SK-N-SH (cell line): Measurements from ENCODE around the gene DECR2. TPM values are rescaled to one million over a fixed set of nuclear protein-coding genes. Genes with fewer than 3 reads are reported as not detected.

Source experiments
- CTCF ChIA-PET: fragments of 300-600, 350-600 bp; formaldehyde crosslinking; extraction: SDS; loops from one replicate; lab custom pipeline; 2021; lab: Yijun Ruan, JAX
- POLR2A ChIA-PET: fragments of 350-600 bp; sonication (Branson Sonifier 250); formaldehyde crosslinking; extraction: SDS; loops from one replicate; lab custom pipeline; 2020; ENCODE audit warnings: antibody characterized with exemption, inconsistent platforms; lab: Yijun Ruan, JAX
- DNase-seq: peaks from one replicate; pipeline ENCODE4 v3.0.0; 2012
- H2AFZ ChIP-seq: fragments of 200-600 bp; sonication (generic); 2 replicates; pipeline ENCODE4 v1.8.1; 2016; ENCODE audit warnings: antibody characterized with exemption, mild to moderate bottlenecking, low read depth
- H3F3A ChIP-seq: fragments of 200-600 bp; sonication (generic); replicated peaks from 2 replicates; pipeline ENCODE3; 2016; ENCODE audit warnings: antibody characterized with exemption, mild to moderate bottlenecking; ENCODE audit not compliant: insufficient read depth
- H3K27ac ChIP-seq, 2 experiments: fragments of 200-500 bp in 1 of 2; fragments of 200-600 bp in 1 of 2; sonication (Bioruptor generic) in 1 of 2; sonication (generic), shearing (Covaris generic) in 1 of 2; 2 replicates each; pipeline versions ENCODE4 v1.5.1 to v1.6.1; 2014 to 2016; ENCODE audit warnings: low read depth in 2 of 2, inconsistent platforms in 1 of 2, low read length in 1 of 2, mild to moderate bottlenecking in 1 of 2, mixed read lengths in 1 of 2
- H3K27me3 ChIP-seq: fragments of 200-600 bp; sonication (generic), shearing (Covaris generic); 2 replicates; pipeline ENCODE4 v1.6.1; 2016; ENCODE audit warnings: mixed run types; ENCODE audit not compliant: insufficient read depth
- H3K36me3 ChIP-seq, 2 experiments: fragments of 200-500 bp in 1 of 2; fragments of 200-600 bp in 1 of 2; sonication (Bioruptor generic) in 1 of 2; sonication (generic) in 1 of 2; replicated peaks in 1 of 2; 2 replicates each; pipeline versions ENCODE3 to v1.5.1; 2014 to 2016; ENCODE audit warnings: low read length in 1 of 2, mild to moderate bottlenecking in 1 of 2; ENCODE audit not compliant: insufficient read depth in 2 of 2, control insufficient read depth in 1 of 2
- H3K4me1 ChIP-seq, 2 experiments: fragments of 200-500 bp in 1 of 2; fragments of 200-600 bp in 1 of 2; sonication (Bioruptor generic) in 1 of 2; sonication (generic), shearing (Covaris generic) in 1 of 2; 2 replicates each; pipeline versions ENCODE4 v1.5.1 to v1.6.1; 2014 to 2016; ENCODE audit warnings: low read depth in 1 of 2, low read length in 1 of 2, mixed run types in 1 of 2; ENCODE audit not compliant: insufficient read depth in 2 of 2, control insufficient read depth in 1 of 2
- H3K4me2 ChIP-seq: fragments of 200-600 bp; sonication (generic), shearing (Covaris generic); 2 replicates; pipeline ENCODE4 v1.6.1; 2017; ENCODE audit warnings: mixed run types
- H3K4me3 ChIP-seq, 2 experiments: fragments of 200-500 bp in 1 of 2; fragments of 200-600 bp in 1 of 2; sonication (Bioruptor generic) in 1 of 2; sonication (generic), shearing (Covaris generic) in 1 of 2; 2 replicates each; pipeline versions ENCODE4 v1.5.1 to v1.8.1; 2014 to 2016; ENCODE audit warnings: low read depth in 2 of 2, inconsistent platforms in 1 of 2, low read length in 1 of 2, mild to moderate bottlenecking in 1 of 2, mixed read lengths in 1 of 2, moderate library complexity in 1 of 2
- H3K79me2 ChIP-seq: fragments of 200-600 bp; sonication (generic); 2 replicates; pipeline ENCODE4 v1.8.1; 2017; ENCODE audit warnings: mild to moderate bottlenecking; ENCODE audit not compliant: insufficient read depth
- H3K9ac ChIP-seq: fragments of 200-600 bp; sonication (generic); 2 replicates; pipeline ENCODE4 v1.6.1; 2017; ENCODE audit warnings: mixed run types
- H3K9me2 ChIP-seq: fragments of 200-600 bp; sonication (generic); 2 replicates; pipeline ENCODE4 v1.6.1; 2017; ENCODE audit warnings: mixed run types
- H3K9me3 ChIP-seq: fragments of 200-600 bp; sonication (generic); 2 replicates; pipeline ENCODE4 v1.6.1; 2017; ENCODE audit warnings: mixed run types, mild to moderate bottlenecking, moderate library complexity
- H4K20me1 ChIP-seq: fragments of 200-600 bp; sonication (generic); 2 replicates; pipeline ENCODE4 v1.6.1; 2017; ENCODE audit warnings: mild to moderate bottlenecking, mixed run types; ENCODE audit not compliant: insufficient read depth
- CHD2 ChIP-seq: fragments of 150-350 bp; IDR thresholded peaks from 2 replicates; pipeline ENCODE4 v1.6.1; 2018; ENCODE audit warnings: low read length; ENCODE audit not compliant: partially characterized antibody
- ELF1 ChIP-seq: IDR thresholded peaks from 2 replicates; pipeline ENCODE4 v1.4.0; 2012
- FOXJ3 ChIP-seq: sonication (generic); formaldehyde crosslinking; IDR thresholded peaks from 2 replicates; pipeline ENCODE4 v1.5.1; 2020; ENCODE audit warnings: mild to moderate bottlenecking, missing genetic modification reagents
- JUND ChIP-seq: IDR thresholded peaks from 2 replicates; pipeline ENCODE4 v1.4.0; 2012
- RCOR1 ChIP-seq: fragments of 150-350 bp; IDR thresholded peaks from 2 replicates; pipeline ENCODE4 v1.6.1; 2017; ENCODE audit warnings: antibody characterized with exemption, low read length
- REST ChIP-seq: IDR thresholded peaks from 2 replicates; pipeline ENCODE4 v1.6.1; 2012; ENCODE audit warnings: mild to moderate bottlenecking, low read depth, low read length, moderate library complexity
- RFX5 ChIP-seq: IDR thresholded peaks from 2 replicates; pipeline ENCODE4 v1.6.1; 2012; ENCODE audit warnings: mild to moderate bottlenecking, improper control_type of control experiment, low read length
- RXRA ChIP-seq: IDR thresholded peaks from 2 replicates; pipeline ENCODE4 v1.4.0; 2012; ENCODE audit warnings: low read depth, mild to moderate bottlenecking, borderline replicate concordance
- TAF1 ChIP-seq: IDR thresholded peaks from 2 replicates; pipeline ENCODE4 v1.6.1; 2012; ENCODE audit warnings: low read depth, mild to moderate bottlenecking, low read length, moderate library complexity, borderline replicate concordance
- TCF12 ChIP-seq: IDR thresholded peaks from 2 replicates; pipeline ENCODE4 v1.4.0; 2012
- TEAD4 ChIP-seq: IDR thresholded peaks from 2 replicates; pipeline ENCODE4 v1.4.0; 2012; ENCODE audit warnings: mild to moderate bottlenecking, borderline replicate concordance; ENCODE audit not compliant: insufficient read depth
- YY1 ChIP-seq: IDR thresholded peaks from 2 replicates; pipeline ENCODE4 v1.4.0; 2012; ENCODE audit warnings: low read depth, mild to moderate bottlenecking
- WGBS: methylation state at CpG from one replicate; pipeline ENCODE4 v1.1.6; 2017; ENCODE audit warnings: low lambda C conversion rate; 5-methylcytosine and 5-hydroxymethylcytosine counted together
- polyA plus RNA-seq, 3 experiments: library from polyadenylated mRNA; depleted of rRNA; stranded (reverse); fragments of >200 nt; gene quantifications; 2 replicates each; pipeline ENCODE4 v1.2.3, GENCODE V29; 2012
- TF ChIP-seq, protein P1 (sequence below): IDR thresholded peaks from 2 replicates; pipeline ENCODE4 v1.4.0; 2012; ENCODE audit warnings: low read depth, borderline replicate concordance
- TF ChIP-seq, protein P2 (sequence below): fragments of 200-600 bp; sonication (generic); IDR thresholded peaks from 2 replicates; pipeline ENCODE4 v1.6.1; 2017; ENCODE audit warnings: antibody characterized with exemption, mild to moderate bottlenecking, moderate library complexity

Gene DECR2
- polyA plus RNA-seq, 1 of the 3 experiments (the other 2 are of a cell fraction), result 53.0 TPM

- Histone ChIP-seq H3K4me3 (no peak overlapping the region), H3K9ac (no peak overlapping the region), H3K27me3 (no peaks in the 10 kb centered on the region), H3K4me1 (peaks cover 5 to 19% of the 10 kb centered on the region in 2 experiments; a peak in 2 of 4 replicates), H3K79me2 (peaks cover 18% of the 10 kb centered on the region), H3K4me2 (no peak overlapping the region), H2AFZ (no peak overlapping the region), H3K9me2 (no peaks in the 10 kb centered on the region), H4K20me1 (peaks cover 17% of the 10 kb centered on the region), H3K27ac (no peak overlapping the region), H3K36me3 (peaks cover 0 to 55% of the 10 kb centered on the region in 2 experiments), H3K9me3 (no peaks in the 10 kb centered on the region), H3F3A (peaks cover 5% of the 10 kb centered on the region)
- TF ChIP-seq FOXJ3 (CRISPR knock-in tag), result no peak
- TF ChIP-seq, protein P1, sequence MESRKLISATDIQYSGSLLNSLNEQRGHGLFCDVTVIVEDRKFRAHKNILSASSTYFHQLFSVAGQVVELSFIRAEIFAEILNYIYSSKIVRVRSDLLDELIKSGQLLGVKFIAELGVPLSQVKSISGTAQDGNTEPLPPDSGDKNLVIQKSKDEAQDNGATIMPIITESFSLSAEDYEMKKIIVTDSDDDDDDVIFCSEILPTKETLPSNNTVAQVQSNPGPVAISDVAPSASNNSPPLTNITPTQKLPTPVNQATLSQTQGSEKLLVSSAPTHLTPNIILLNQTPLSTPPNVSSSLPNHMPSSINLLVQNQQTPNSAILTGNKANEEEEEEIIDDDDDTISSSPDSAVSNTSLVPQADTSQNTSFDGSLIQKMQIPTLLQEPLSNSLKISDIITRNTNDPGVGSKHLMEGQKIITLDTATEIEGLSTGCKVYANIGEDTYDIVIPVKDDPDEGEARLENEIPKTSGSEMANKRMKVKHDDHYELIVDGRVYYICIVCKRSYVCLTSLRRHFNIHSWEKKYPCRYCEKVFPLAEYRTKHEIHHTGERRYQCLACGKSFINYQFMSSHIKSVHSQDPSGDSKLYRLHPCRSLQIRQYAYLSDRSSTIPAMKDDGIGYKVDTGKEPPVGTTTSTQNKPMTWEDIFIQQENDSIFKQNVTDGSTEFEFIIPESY, result no peak
- TF ChIP-seq JUND, result no peak
- 96% methylated on average over 15 of the region's 23 CpGs for WGBS
- DNase-seq, result no peak
- CTCF ChIA-PET, result interaction anchor here (1.7 kb wide), 1 partner anchor 13 kb away, joined by 9 read pairs; no protein-coding TSS in a partner anchor
- POLR2A ChIA-PET, result no interaction called here
Observed at GRCh38 chr16:375212-375611, 26.5 kb upstream of the DECR2 start.

- 95% methylated on average over 7 of the region's 44 CpGs for WGBS
- H3K9ac ChIP-seq, result no peak overlapping the region
- H3K9me2 ChIP-seq, result no peaks in the 10 kb centered on the region
- peaks cover 0 to 54% of the 10 kb centered on the region in 2 experiments for H3K36me3 ChIP-seq
- no peaks in the 10 kb centered on the region for H3K27me3 ChIP-seq
- DNase-seq, result no peak
- no peak overlapping the region for H3K4me2 ChIP-seq
- no peak overlapping the region for H3K4me3 ChIP-seq
- peaks cover 27% of the 10 kb centered on the region for H3K79me2 ChIP-seq
- H3F3A ChIP-seq, result peaks cover under 1% of the 10 kb centered on the region
- POLR2A ChIA-PET, result no interaction called here
- no peak overlapping the region for H2AFZ ChIP-seq
- peaks cover 17% of the 10 kb centered on the region for H4K20me1 ChIP-seq
- H3K9me3 ChIP-seq, result no peaks in the 10 kb centered on the region
- no peak overlapping the region for H3K27ac ChIP-seq
- CTCF ChIA-PET, result interaction anchor here (1.7 kb wide), 1 partner anchor 14 kb away, joined by 9 read pairs; no protein-coding TSS in a partner anchor
- H3K4me1 ChIP-seq, result peaks cover 5 to 20% of the 10 kb centered on the region in 2 experiments; a peak in 2 of 4 replicates
- TF ChIP-seq RCOR1 (no peak), FOXJ3 (CRISPR knock-in tag) (no peak), RFX5 (no peak), ELF1 (no peak), REST (no peak), YY1 (no peak), RXRA (no peak), TAF1 (no peak), TEAD4 (no peak), TCF12 (no peak), CHD2 (no peak)
- TF ChIP-seq, protein P2, sequence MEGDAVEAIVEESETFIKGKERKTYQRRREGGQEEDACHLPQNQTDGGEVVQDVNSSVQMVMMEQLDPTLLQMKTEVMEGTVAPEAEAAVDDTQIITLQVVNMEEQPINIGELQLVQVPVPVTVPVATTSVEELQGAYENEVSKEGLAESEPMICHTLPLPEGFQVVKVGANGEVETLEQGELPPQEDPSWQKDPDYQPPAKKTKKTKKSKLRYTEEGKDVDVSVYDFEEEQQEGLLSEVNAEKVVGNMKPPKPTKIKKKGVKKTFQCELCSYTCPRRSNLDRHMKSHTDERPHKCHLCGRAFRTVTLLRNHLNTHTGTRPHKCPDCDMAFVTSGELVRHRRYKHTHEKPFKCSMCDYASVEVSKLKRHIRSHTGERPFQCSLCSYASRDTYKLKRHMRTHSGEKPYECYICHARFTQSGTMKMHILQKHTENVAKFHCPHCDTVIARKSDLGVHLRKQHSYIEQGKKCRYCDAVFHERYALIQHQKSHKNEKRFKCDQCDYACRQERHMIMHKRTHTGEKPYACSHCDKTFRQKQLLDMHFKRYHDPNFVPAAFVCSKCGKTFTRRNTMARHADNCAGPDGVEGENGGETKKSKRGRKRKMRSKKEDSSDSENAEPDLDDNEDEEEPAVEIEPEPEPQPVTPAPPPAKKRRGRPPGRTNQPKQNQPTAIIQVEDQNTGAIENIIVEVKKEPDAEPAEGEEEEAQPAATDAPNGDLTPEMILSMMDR, result no peak
- TF ChIP-seq, protein P1, result no peak
Observed at GRCh38 chr16:375927-376816, 25.5 kb upstream of the DECR2 start.
